NCI-H1417 treated with DMSO at 0.1 percent for 48 hours (cell line): ENCODE measurements around the gene MBTD1.
"Not testable (repeated sequence)": the region's sequence is repeated elsewhere in the genome, so short reads cannot be mapped to it uniquely, and the experiment has no call there.

ENCODE experiments used
- DNase-seq: peaks from one replicate; lab custom pipeline; 2025; lab: John Stamatoyannopoulos, UW

The MBTD1 gene

GRCh38 chr17:51255673-51256072, 4.2 kb downstream of the MBTD1 start:
- no peak for DNase-seq

- DNase-seq, result no peak
Observed at GRCh38 chr17:51251010-51251409, 8.8 kb downstream of the MBTD1 start.

GRCh38 chr17:51250314-51250840, 9.5 kb downstream of the MBTD1 start:
- DNase-seq, result no peak

GRCh38 chr17:51245535-51245934, 14.3 kb downstream of the MBTD1 start:
- DNase-seq, result no peak

GRCh38 chr17:51244041-51244440, 15.8 kb downstream of the MBTD1 start:
- DNase-seq, result no peak

GRCh38 chr17:51240275-51240674, 19.6 kb downstream of the MBTD1 start:
- DNase-seq, result no peak

- DNase-seq, result no peak
Observed at GRCh38 chr17:51238255-51238887, 21.5 kb downstream of the MBTD1 start.

- no peak for DNase-seq
Observed at GRCh38 chr17:51234162-51234561, 25.7 kb downstream of the MBTD1 start.

GRCh38 chr17:51231999-51232398, 27.9 kb downstream of the MBTD1 start:
- DNase-seq, result no peak

- DNase-seq, result no peak
Observed at GRCh38 chr17:51230306-51230705, 29.5 kb downstream of the MBTD1 start.

GRCh38 chr17:51229889-51230288, 30.0 kb downstream of the MBTD1 start:
- no peak for DNase-seq

- no peak for DNase-seq
Observed at GRCh38 chr17:51228161-51228560, 31.7 kb downstream of the MBTD1 start.

- not testable (repeated sequence) for DNase-seq
Observed at GRCh38 chr17:51225523-51225922, 34.3 kb downstream of the MBTD1 start.

- DNase-seq, result no peak
Observed at GRCh38 chr17:51224402-51225262, 35.2 kb downstream of the MBTD1 start.

- no peak for DNase-seq
Observed at GRCh38 chr17:51221322-51221721, 38.5 kb downstream of the MBTD1 start.

- no peak for DNase-seq
Observed at GRCh38 chr17:51217946-51218345, 41.9 kb downstream of the MBTD1 start.

- no peak for DNase-seq
Observed at GRCh38 chr17:51214920-51215319, 44.9 kb downstream of the MBTD1 start.

- no peak for DNase-seq
Observed at GRCh38 chr17:51203838-51204237, 56.0 kb downstream of the MBTD1 start.

GRCh38 chr17:51200846-51201245, 59.0 kb downstream of the MBTD1 start:
- no peak for DNase-seq

- DNase-seq, result no peak
Observed at GRCh38 chr17:51200295-51200694, 59.6 kb downstream of the MBTD1 start.

- DNase-seq, result no peak
Observed at GRCh38 chr17:51197754-51198153, 62.1 kb downstream of the MBTD1 start.

- no peak for DNase-seq
Observed at GRCh38 chr17:51191895-51192294, 68.0 kb downstream of the MBTD1 start.

- DNase-seq, result no peak
Observed at GRCh38 chr17:51189628-51190027, 70.2 kb downstream of the MBTD1 start.
